Ureter (tissue), 1 donor: Measurements from ENCODE around the gene CDC5L. TPM values are rescaled to one million over a fixed set of nuclear protein-coding genes. Genes with fewer than 3 reads are reported as not detected.

Experiments used
- DNase-seq: peaks from one replicate; pipeline ENCODE4 v3.0.0-alpha.2; 2020; ENCODE audit warnings: low spot score
- total RNA-seq: library from RNA; stranded (reverse); gene quantifications from one replicate; pipeline ENCODE4 v1.2.4, GENCODE V29; 2023
- donor health status: DM: yes; HTN: yes; CAD: no.

The CDC5L gene
- total RNA-seq, 1 donor from 2014 or later, result 22.1 TPM

DNA sequence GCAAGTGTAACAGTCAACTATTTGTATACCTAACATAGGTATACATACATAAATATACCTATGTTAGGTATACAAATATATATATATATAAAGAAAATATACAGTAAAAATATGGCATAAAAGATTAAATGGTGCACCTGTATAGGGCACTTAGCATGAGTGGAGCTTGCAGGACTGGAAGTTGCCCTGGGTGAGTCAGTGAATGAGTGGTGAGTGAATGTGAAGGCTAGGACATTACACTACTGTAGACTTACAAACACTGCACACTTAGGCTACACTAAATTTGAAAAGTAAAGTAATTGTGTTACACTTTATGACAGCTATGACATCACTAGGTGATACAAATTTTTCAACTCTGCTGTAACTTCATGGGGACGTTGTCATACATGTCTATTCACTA lies 65.6 kb downstream of the CDC5L start:
- DNase-seq, result no peak

- DNase-seq, result no peak
Measured at GRCh38 chr6:44454198-44454597, 66.7 kb downstream of the CDC5L start.

- no peak for DNase-seq
Measured at GRCh38 chr6:44456070-44456965, 68.8 kb downstream of the CDC5L start.

- no peak for DNase-seq
Measured at GRCh38 chr6:44456966-44457292, 69.4 kb downstream of the CDC5L start.

DNA sequence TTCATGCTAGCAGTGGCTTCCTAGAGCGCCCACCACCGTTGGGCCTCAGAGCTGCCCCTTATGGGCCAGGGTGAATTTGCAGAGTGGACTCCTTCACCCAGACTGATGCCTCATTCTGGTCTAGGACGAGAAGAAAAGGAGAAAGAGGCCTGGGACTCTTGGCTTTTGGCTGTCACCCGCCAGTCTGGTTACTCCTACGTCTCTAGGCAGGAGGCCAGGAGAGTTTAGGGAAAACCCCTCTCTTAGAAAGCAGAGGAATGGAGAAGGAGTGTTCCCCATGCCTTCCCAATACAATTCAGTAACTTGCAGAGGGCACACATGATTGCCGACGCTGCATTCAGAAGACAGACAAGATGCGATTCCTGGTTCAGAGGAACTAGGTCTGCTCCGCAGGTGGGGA lies 70.1 kb downstream of the CDC5L start:
- DNase-seq, result no peak

- DNase-seq, result no peak
Measured at GRCh38 chr6:44458551-44458950, 71.0 kb downstream of the CDC5L start.

DNA sequence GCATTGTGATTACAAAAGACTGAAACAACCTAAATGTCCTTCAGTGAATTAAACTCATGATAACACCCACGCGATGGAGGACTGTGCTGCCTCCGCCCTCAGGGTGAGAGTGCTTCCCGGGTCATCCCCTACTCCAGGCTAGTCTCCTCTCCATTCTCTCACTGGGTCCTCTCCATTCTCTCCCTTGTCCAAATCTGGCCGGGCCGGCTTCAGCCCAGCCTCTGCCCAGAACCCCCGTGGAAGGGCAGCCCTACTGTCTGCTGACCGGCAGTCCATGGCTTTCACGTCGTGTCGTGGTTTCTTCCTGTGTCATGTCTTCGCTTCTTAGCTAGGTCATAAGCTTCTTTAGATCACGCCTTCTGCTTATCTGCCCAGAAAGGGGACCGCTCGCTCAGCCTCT lies 74.8 kb downstream of the CDC5L start:
- no peak for DNase-seq

DNA sequence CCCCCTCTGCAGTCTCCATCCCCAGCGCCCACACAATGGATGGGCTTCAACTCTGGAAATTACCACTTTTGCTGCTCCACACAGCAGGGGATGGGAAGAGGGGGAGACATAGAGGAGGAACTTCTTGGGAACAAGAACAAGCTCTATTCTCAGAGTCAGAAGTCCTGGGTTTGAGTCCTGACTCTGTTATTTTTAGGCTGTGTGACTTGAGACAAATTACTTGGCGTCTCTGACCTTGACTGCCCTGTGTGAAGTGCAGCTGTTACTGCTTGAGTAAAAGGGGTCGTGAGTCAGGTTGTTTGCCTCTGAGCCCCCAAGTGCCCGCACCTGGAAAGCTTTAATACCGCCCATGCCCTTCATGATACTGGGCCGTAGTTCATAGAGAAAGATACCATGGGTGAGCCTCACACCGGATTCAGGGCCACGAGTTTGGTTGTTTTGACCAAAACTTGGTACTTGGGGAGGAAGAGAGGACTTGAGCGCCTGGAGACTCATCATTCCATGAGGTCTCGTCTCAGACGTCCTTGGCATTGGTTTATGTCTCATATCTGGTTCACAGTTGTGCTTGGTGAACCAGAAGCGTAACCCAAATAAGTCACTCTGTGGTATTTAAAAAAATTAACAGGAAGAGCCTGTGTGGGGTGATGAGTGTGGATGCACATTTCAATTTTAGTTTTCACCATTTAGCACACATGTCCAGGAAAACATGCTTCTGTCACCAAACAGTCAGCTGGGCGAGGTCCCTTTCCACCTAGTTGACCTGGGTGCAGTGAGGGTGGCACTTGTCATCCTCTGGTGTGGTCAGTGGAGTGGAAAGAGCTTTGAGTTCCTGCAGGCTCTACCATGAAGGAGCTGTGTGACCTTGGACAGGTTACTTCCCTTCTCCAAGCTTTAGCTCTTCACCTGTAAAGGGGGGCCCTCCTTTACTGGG lies 75.6 kb downstream of the CDC5L start:
- DNase-seq, result no peak

- DNase-seq, result no peak
Measured at GRCh38 chr6:44463728-44464450, 76.4 kb downstream of the CDC5L start.

DNA sequence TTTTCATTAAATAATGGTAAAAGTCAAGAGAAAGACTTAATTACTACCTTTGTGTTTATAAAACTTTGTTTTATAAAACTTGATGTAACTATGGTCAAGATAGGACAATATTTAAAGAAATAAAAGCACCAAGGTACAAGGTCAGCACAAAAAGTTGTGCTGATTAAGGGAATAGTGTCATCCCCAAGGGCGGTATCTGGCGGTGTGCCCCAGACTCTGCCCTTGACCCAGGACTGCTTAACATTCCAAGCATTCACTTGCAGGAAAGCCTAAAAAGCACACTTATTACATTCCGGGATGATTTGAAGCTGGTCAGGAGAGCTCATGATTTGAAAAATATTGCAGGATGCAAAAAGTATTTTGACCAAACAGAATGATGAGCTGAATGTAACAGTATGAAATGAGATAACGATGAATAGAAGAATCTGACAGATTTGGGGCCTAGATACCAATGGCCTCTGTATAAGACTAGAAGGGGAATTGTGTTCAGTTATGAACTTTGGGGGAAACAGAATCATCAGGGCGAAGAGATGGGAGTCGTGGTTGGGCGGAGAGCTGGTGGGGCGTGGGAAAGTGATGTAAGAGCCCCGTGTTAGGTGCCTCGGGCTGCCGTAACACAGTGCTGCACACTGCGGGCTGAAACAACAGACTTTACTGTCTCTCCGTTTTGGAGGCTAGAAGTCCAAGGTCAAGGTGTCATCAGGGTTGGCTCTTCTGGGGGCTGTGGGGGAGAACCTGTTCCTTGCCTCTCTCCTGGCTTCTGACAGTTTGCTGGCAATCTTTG lies 77.2 kb downstream of the CDC5L start:
- no peak for DNase-seq

- DNase-seq, result no peak
Measured at GRCh38 chr6:44466955-44467354, 79.4 kb downstream of the CDC5L start.

- no peak for DNase-seq
Measured at GRCh38 chr6:44468835-44469234, 81.3 kb downstream of the CDC5L start.

GRCh38 chr6:44470115-44470464 lies 82.6 kb downstream of the CDC5L start:
- no peak for DNase-seq

GRCh38 chr6:44470746-44471145 lies 83.2 kb downstream of the CDC5L start:
- no peak for DNase-seq

- DNase-seq, result no peak
Measured at GRCh38 chr6:44471271-44471981, 83.9 kb downstream of the CDC5L start.

- DNase-seq, result no peak
Measured at GRCh38 chr6:44472250-44472945, 84.9 kb downstream of the CDC5L start.

DNA sequence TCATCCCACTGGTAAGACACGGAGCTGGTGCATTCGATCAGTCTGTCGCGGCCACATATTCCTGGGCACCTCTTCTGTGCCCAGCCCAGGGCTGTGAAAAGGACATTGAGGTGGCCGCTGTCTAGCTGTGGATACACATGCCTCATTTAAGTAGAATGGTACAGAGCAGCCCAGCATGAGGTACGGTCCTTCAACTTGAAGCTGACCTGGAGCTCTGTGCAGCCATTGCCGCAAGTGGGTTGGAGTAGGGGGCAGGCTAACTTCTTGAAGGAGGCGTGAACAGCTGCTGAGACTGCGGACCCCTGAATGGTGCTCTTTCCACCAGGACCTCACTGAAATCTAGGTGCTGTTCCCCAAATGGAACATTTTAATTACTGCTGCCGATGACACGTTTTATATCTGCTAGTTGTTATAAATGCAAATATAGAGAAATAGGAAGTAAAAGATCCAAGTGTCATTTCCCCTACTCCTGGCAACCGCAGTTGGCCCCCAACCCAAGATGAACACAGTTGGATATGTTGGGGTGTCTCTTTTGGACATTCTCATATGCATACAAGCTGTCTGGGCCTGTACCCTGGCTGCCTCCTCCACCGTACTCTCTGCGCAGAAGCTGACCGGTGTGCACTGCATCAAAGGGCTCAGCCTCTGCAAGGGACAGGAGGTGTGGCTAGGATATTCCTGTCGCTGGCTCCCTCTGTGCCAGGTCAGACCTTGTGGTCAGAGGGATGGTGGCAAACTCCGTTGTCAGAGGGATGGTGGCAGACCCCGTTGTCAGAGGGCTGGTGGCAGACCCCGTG lies 86.1 kb downstream of the CDC5L start:
- no peak for DNase-seq

- DNase-seq, result no peak
Measured at GRCh38 chr6:44474190-44474631, 86.7 kb downstream of the CDC5L start.

GRCh38 chr6:44474643-44475042 lies 87.1 kb downstream of the CDC5L start:
- no peak for DNase-seq
